Mesenteric fat pad (tissue), 1 donor: ENCODE results near the gene TLCD5. TPM values are rescaled to one million over a fixed set of nuclear protein-coding genes. Genes with fewer than 3 reads are reported as not detected.

Source experiments
- DNase-seq: peaks from one replicate; pipeline ENCODE4 v3.0.0-alpha.2; 2020; ENCODE audit warnings: low spot score
- total RNA-seq: library from RNA; stranded (reverse); fragmentation: NEBNext Ultra II Directional; extraction: Animal tissue kit (Norgen Biotek cat#: 25700); gene quantifications from one replicate; pipeline ENCODE4 v1.2.1, GENCODE V29; 2021
- donor health status: DM: yes; HTN: yes; CAD: no.

TLCD5 gene
- total RNA-seq, 1 donor from 2014 or later = 2.2 TPM

DNA sequence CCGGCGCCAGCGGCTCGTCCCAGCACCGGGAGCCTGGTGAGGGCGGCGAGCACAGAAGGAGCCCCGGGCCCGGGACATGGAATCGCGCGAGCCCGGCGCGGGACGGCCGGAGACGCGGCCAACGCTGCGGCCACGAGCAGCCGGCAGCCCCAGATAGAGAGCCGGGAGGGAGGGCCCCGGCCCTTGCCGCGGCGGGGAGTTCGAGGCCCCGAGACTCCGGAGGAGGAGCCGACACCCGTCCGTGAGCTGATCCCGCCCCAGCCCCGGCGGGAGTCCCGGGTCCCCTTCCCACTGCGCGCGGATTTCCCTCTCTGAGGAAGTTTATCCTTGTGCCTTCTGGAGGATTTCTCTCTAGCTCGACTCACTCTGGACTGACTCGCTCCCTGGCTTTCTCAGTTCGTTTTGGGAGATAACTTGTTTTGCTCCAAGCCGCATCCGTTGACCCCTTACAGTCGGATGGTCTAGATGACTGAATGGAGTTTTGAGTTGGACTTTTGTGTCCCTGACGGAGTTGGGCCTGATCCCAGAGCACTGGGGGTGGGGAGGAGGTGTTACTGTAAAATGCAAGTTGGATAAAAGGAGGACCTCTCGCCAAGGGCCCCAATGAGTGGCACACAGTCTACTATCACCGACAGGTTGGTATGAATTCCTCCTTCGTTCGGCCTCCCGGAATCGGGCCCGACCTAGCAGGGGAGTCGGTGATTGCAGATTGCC lies 11.7 kb downstream of the TLCD5 start:
- DNase-seq = no peak

DNA sequence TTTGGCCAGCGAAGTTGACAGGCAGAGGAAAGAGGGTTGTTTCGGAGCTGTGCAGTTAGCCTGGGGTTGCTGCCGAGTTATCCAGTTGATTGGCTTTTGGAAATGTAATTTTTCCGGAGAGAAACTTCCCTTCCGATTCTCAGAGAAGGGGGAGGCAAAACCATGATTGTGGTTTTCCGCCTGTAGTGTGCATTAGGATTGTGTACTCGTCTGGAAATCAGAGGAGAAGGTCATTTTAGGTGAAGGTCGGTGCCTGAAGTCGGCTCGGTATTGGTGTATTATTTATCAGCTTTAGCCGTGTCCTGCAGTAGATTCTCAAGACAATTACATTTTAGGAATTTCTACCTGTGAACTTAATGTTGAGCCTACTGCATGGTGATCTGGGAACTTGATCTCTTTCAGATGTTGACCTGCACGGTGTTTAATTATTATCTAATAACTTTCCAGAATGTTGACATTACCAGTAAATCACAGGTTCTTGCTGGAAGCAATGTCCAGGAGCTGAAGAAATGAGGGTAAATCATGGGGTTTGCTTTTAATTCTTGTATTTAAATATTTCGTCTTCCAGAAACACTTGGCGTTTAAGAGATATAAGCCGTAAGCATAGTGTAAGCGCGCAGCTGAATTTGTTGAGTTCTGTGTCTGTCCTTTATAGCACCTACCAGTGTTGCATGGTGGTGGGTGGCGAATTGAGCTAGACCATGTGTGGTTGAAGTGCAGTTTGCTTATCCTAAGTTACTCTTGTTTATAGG lies 12.4 kb downstream of the TLCD5 start:
- no peak for DNase-seq

- DNase-seq = no peak
These were observed 13.2 kb downstream of the TLCD5 start for GRCh38 chr11:120338107-120338933.

GRCh38 chr11:120339394-120339890 lies 14.3 kb downstream of the TLCD5 start:
- no peak for DNase-seq

DNA sequence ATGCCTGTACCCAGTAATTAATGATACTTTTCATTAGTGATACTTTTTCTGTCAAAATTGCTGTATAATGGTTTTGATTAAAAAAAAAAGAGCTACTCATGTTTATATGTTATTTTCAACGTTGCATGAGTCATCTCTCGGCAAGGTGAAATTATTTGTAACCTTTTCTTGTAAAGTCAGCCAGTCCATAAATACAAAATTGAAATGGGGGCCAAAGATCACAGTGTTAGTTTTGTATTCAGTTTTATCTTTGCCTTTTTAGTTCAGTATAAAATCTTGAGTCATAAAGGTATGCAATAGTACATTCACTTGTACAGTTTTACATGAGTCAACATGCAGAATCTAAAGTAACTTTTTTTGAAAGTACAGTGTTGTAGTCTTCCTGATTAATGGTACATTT lies 15.4 kb downstream of the TLCD5 start:
- no peak for DNase-seq

- no peak for DNase-seq
These were observed 17.1 kb downstream of the TLCD5 start for GRCh38 chr11:120342226-120342625.

- no peak for DNase-seq
These were observed 17.6 kb downstream of the TLCD5 start for GRCh38 chr11:120342678-120343077.

GRCh38 chr11:120343429-120343828 lies 18.3 kb downstream of the TLCD5 start:
- no peak for DNase-seq

- no peak for DNase-seq
These were observed 19.4 kb downstream of the TLCD5 start for GRCh38 chr11:120344302-120345004.

- DNase-seq = no peak
These were observed 21.1 kb downstream of the TLCD5 start for GRCh38 chr11:120346233-120346632.

- DNase-seq = no peak
These were observed 25.5 kb downstream of the TLCD5 start for GRCh38 chr11:120350637-120351036.

- DNase-seq = no peak
These were observed 27.3 kb downstream of the TLCD5 start for GRCh38 chr11:120352405-120352804.

DNA sequence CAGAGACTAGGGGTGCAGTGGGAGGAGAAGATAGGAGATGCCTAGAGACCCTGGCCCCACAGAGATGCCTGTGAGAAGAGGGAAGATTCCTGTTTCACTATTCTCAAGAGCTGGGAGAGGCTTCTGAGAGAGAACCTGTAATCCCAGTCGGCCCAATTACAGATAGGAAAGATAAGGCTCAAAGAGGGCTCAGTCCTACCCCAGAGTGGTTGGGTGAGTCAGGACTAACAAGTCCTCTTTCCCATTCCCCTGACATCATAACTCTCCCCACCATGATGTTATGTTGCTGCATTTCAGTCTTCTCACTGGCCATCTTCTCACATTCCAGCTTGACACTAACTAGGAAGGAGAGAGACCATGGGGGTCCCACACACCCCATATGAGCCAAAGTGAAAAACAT lies 29.0 kb downstream of the TLCD5 start:
- no peak for DNase-seq

- no peak for DNase-seq
These were observed 29.7 kb downstream of the TLCD5 start for GRCh38 chr11:120354779-120355178.

GRCh38 chr11:120357620-120358019 lies 32.5 kb downstream of the TLCD5 start:
- no peak for DNase-seq

DNA sequence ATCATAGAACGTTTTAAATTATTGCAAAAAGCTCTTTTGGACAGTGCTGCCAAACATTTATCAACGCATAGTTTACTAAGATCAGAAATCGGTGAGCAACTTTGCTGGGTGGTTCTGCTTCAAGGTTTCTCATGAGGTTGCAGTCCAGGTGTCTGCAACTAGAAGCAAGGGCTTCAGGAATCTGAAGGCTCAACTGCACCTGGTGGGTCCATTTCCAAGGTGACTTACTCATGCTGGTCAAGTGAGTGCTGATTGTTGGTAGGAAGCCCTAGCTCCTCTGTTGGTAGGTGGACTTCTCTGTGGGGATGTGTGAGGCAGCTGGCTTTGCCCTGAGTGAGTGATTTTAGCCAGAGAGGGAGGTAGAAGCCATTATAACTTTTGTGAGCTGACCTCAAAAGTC lies 33.6 kb downstream of the TLCD5 start:
- no peak for DNase-seq

GRCh38 chr11:120363436-120363835 lies 38.3 kb downstream of the TLCD5 start:
- DNase-seq = no peak

GRCh38 chr11:120365512-120365911 lies 40.4 kb downstream of the TLCD5 start:
- no peak for DNase-seq

GRCh38 chr11:120372296-120372695 lies 47.2 kb downstream of the TLCD5 start:
- DNase-seq = no peak

DNA sequence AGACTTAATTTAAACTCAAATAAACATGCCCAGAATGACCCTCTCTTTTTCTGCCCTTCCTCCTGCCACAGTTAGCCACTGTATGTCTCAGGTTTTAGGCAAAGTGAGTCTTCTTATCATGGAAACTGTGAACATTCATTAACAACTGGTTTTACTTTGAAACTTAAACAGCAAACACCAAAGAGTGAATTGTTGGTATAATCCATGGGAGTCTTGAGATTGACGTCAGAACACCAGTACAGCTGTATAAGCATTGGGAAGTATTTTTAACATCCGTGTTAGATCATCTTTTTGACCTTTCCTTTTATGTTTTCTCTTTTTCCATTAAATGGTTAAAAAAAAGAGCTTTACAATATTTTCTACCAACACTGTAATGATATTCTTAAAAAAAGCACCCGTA lies 50.0 kb downstream of the TLCD5 start:
- no peak for DNase-seq

DNA sequence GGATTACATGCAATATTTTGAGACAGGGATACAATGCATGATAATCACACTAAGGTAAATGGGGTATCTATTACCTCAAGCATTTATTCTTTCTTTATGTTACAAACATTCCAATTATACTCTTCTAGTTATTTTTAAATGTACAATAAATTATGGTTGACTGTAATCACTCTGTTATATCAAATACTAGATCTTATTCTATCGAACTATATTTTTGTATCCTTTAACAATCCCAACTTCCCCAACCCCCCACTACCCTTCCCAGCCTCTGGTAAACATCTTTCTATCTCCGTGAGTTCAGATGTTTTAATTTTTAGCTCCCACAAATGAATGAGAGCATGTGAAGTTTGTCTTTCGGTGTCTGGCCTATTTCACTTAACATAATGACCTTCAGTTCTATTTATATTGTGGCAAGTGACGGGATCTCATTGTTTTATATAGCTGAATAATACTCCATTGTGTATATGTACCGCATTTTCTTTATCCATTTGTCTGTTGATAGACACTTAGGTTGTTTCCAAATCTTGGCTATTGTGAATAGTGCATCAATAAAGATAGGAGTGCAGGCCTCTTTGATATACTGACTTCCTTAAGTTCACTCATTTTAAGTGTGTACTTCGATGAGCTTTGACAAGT lies 51.6 kb downstream of the TLCD5 start:
- no peak for DNase-seq
